Stimulated activated CD8-positive, alpha-beta memory T cell treated with anti-CD3 and anti-CD28 coated beads, Interleukin-15, amount 100 ng/mL, for 4 hours (primary cell): ENCODE results near the gene METRNL.
"Not testable (repeated sequence)": the region's sequence is repeated elsewhere in the genome, so short reads cannot be mapped to it uniquely, and the experiment has no call there.

Source experiments
- DNase-seq, 2 donors: peaks; one replicate each; pipeline ENCODE4 v3.0.0-alpha.2; 2020; ENCODE audit warnings: low read depth in 2 of 2

Gene METRNL

DNA sequence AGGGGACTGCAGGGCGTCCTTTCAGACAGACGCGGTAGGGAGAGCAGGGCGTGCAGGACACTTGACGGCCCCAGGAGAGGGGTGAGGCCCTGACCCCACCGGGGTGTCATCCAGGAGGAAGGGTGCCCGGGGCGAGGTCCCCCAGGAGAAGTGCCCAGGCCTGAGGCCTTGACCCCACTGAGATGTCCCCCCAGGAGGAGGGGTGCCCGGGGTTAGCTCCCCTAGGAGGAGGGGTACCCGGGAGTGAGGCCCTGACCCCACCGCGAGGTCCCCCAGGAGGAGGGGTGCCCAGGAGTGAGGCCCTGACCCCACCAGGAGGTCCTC, 27.2 kb upstream of the METRNL start:
- DNase-seq, result no peak

DNA sequence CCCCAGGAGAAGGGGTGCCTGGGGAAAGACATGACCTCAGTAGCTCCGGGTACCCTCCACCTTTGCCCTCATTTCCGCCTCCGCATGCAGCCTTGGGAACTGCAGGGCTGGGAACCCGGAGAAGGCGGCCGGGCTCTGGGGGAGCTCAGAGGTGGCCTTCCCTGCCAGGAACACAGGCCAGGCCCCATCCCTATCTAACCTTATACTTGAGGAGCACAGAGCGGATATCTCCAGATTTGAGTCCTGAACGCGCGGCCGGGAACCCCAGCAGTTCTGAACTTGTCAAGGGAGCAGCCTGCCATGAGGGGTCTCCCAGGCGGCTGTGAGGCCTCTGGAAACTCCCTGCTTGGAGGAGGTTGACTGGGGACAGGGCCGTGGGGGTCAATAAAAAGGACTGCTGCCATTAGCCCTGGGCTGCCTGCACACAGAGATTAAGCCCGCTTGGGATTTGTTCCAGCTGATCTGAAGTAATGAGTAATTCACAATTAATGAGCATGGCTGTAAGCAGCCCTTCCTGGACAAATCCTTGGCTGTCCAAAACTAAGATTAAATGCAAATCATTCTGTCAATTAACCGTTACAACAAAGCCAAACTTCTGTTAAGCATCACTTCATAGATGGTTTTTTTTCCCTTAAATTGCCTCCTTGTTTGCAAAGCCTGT, 26.3 kb upstream of the METRNL start:
- no peak for DNase-seq

DNA sequence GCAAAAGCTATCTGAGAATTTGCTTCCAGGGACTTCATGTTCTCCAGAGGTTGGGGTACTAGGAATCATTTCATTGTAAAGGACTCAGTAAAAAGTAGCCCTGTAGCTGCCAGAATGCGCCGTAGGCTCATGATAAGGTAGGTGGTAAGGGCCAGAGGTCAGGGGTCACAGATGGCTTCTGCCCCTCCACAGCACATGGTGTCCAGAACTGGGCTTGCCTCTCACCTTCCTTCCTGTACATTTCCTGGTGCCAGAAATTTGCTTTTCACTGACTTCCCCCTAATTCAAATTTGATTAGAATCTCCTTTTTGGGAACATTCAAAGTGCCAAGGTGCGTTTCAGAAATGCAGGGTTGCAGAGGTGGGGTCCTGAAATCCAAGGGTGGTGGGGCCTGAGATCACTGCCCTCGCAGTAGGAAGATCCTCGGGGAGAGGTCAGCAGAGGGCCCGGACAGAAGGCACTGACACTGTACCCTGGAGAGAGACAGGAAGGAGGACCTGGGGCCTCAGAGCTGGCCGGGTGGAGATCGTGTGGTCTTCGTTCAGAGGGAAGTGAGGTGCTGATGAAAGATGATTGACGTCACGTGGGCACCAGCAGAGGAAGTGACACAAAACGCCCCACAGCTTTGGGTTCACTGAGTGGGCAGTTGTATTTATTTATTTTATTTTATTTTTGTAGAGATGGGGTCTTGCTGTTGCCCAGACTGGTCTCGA, 25.5 kb upstream of the METRNL start:
- DNase-seq, result peak in 1 of 2 donors; percentile 29

DNA sequence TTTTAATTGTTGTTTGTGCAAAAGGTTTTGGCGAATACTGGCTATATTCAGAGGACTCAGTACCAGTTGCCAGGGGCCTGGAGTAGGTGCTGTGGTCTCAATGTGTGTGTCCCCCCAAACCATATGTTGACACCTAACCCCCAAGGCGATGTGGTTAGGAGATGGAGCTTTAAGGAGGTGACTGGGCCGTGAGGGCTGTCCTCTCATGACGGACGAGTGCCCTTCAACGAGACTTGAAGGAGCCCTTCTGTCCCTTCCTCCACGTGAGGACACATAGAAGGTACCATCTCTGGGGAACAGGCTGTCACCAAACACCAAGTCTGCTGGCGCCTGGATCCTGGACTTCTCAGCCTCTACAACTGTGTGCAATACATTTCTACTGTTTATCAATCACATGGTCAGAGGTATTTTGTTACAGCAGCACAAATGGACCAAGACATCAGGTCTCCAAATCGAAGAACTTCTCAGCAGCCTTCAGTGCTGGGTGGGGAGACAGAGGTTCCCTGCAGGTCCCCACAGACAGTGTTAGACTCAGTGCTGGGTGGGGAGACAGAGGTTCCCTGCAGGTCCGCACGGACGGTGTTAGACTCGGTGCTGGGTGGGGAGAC, 24.8 kb upstream of the METRNL start:
- DNase-seq, result no peak

DNA sequence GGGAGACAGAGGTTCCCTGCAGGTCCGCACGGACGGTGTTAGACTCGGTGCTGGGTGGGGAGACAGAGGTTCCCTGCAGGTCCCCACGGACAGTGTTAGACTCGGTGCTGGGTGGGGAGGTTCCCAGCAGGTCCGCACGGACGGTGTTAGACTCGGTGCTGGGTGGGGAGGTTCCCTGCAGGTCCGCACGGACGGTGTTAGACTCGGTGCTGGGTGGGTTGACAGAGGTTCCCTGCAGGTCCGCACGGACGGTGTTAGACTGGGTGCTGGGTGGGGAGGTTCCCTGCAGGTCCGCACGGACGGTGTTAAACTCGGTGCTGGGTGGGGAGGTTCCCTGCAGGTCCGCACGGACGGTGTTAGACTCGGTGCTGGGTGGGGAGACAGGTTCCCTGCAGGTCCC, 24.2 kb upstream of the METRNL start:
- not testable (repeated sequence) for DNase-seq

DNA sequence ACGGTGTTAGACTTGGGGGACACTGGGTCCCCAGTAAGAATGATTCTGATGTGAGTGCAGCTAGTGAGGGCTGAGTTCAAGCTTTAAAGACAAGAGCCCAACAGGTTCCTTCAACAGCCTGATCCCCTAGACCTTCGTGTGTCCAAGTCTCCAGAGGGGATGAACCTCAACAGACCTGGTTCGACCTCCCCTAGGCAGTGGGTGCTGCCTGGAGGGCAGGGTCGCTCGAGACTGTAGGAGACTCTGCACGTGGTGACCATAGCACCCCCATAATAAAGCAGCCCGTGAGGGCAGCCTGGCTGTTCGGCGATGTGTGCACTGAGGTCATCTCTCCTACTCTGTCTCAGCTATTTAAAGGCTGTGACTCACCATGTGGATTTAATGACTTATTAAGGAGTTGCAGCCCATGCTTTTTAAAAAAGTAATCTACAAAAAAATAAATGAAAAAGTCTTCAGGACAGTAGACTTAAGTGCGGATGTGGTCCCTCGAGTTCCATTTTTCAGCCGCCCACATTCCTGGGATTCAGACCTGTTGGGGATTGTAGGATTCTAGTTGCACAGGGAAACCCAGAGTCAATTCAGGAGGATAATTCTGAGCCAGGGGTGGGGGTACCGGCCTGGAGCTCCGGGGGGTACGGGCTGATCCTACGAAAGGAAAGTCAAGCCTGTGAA, 23.4 kb upstream of the METRNL start:
- no peak for DNase-seq

DNA sequence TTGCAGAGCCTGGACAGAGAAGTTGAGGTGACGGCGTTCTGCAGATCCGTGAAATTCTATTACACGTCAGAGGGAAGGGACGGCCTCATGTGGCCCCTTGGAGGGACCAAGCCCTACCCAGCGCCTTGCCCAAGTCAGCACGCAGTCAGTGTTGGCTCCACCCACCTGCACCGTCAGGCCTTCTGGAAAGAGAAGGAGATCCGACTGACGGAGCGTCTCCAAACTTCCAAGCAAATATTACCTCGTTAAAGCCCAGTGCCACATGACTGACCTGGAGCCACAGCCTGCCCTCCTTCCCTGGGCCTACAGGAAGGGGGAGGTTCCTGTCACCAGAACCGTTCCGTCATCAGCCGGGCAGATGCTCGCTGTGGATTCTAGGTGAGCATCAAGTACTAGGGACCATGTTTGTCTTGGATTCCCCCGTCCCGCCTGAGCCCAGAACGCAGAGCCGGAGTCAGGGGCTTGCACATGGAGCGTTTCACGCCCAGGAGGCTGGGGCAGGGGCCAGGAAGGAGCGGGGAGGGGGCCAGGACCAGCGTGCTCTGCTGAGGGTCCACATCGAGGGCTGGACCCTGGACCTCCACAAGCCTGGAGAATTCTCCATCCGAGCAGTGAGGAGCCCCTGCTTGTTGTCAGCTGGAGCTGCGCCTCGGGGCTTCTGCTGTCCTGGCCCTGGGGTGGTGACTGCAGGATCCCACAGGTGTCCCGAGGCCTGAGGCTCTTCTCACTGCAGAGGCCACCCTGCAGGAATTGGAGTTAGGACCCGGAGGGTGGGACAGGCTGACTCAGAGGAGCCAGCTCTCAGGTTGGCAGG, 22.6 kb upstream of the METRNL start:
- no peak for DNase-seq

DNA sequence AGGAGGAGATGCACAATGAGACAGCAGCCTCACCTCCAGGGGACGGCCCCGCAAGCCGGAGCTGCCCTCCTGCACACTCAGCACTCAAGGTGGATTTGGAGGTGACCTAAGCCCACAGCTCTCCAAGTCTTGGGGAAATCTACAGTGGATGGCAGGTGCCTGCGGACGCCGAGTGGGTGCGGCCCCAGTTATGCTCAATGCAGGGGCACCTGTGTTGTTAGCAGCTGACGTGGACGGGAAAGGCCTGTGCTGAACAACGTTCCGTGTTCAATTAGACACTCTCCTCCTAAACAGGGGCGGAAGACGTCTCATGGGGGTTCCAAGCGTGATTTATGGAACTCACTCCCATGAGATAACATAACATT, 22.0 kb upstream of the METRNL start:
- no peak for DNase-seq

DNA sequence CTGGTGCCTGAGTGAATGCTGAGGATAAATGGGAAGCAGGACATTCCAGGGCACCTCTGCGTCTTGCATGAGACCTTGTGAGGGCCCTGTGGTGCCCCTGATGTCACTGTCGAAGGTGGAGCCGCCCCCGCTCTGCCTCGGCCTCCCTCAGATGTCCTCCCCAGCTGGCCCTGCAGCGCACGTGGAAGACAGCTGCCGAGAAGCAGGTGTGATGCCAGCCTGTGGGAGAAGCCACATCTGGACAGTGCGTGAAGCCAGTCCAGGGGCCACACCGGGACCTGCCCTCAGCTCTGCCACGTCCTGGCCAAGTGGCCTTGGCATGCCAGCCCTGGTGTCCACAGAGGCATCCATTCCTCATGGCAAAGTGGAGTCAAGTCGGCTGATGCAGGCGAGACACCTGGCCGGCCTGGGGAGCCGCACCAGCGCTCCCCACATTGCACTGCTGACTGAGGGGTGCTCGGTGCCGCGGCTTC, 21.6 kb upstream of the METRNL start:
- no peak for DNase-seq

DNA sequence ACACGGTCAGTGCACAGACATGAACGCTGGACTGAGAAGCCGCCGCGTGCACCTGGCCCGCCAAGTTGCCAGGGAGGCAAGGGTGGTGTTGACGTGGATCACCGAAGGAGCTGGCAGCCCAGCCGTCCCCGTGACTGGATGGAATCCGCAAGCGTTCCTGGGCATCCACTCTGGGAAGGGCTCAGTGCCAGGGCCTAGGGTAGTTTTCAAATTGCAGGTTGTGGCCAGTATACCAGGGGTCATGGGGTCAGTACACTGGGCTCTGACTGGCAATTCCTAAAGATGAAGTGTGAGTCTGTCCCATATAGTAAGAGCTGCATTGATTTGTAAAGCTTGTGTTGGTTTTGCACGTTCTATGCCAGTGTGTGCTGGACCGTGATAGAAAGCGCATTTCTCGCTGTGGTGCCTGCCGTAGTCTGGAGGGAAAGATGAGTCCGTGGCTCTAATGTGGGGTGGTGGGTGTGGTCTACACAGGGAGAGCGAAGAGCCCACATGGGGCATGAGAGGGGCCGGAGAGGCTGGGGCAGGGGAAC, 21.1 kb upstream of the METRNL start:
- DNase-seq, result no peak

DNA sequence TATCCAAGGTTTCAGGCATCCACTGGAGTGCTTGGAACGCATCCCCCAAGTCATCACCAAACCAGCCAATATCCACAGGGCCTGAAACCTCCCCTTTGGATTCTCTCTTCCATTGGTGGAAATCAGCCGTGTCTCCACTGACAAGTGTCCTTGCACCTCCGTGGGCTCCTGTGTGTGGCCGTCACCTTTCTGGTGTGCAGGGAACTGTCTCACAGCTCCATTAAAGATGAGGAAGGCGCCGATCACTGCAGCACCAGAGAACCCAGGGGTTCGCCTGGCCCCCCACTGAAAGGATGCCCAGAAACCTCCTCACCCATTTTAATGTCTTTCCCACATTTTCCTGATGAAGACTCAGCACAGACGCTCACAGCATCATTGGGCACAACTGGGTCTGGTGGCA, 17.8 kb upstream of the METRNL start:
- no peak for DNase-seq

DNA sequence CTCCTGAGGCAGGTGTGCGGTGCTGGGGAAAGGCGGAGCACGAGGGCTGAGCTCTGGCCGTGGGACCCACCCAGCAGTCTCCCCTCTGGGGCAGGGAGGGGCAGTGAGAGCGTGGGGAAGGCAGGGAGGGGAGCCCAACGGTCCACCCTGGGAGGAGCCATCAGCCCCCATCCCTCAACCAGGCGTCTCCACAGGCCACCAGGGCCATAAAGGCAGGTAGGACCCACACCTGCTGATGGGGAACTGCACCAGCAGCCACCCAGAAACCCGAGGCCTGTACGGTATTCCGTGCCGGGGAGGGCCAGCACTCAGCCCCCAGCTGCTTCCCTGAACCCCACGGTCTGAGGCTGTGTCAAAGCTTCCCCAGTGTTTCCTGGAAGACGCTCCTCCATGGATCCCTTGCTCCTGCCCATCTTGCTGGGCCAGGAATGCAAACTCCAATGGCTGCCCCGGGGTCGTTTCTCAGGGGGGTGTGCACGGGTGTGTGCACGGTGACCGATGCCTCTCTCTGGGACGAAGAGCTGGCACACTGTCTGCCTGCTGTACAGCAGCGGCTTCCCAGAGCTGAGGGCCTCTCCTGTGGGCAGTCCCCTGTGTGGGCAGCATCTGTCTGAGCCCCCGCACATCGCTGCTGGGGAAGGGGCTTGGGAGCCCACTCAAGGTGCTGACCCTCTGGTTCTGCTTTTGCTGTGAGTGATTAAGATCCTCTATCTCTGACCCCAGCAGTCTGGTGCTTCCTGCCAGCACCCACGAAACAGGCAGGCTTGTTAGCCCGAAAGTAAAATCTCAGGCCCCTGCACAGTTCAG, 17.2 kb upstream of the METRNL start:
- DNase-seq, result no peak

DNA sequence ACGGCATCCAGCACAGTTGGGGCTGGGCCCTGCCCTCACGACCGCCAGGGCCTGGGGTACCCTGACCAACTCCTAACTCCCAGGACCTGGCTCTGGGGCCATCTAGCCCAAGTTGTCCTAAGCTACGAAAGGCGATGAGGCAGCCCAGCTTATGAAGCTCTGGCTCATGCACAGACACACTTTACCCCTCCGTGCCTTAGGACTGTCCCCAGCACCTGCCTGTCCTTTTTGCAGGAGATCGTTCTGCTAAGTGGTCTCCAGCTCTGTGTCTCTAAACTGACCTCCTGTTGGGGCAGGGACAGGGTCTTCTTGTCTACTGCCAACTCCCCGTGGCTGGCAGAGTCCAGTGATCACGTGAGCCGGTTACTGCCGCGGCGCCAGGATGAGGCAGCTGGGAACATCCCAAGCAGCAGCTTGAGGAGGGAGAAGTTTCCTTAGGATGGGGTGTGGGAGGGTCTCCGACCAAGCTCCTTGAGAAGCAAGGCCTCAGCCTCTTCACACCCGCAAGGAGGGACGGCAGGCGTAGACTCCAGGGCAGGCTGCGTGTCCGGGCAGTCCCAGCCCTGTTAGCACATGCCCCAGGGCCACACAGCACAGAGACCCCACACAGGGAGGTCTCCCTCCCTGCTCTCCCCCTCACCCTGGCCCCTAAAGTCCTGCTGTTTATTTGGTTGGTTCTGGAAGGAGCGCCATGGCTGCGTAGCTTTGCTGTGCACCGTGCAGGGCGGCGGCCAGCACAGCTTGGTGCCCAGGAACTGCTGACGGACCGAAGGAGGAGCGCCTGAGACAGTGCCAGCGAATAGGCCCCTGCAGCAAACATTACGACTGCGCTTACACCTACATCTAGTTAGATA, 16.4 kb upstream of the METRNL start:
- DNase-seq, result no peak

DNA sequence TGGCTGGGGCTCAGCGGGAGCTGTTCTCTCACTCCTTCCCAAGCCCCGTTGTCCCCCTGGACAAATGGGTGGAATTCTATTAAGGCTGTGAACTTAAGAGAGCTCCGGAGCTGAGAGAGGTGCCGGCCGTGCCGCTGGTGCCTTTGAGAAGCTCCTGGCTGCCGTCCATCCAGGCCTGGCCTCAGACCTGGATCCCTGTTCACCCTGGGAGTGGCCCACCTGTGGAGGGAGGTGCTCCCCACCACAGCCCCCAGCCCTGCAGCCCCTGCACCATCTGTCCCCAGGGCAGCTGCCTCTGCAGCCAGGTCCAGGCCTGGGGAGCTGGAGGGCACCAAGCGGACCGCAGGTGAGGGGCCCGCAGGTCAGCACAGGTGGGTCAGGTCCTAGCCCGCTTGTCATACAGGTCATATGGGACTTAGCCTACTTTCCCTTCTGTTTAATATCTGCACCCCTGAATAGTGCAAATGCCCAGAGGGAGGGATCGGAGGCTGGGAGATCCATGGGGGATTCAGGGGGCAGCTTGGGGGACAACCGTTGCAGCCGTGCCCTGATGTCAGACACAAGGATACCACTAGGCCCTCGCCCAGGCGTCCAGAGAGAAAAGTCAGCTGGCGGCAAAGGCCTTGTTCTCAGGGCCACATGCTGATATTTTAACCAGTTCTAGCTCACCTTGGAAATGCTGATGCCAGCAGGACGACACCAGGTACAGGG, 15.2 kb upstream of the METRNL start:
- no peak for DNase-seq

DNA sequence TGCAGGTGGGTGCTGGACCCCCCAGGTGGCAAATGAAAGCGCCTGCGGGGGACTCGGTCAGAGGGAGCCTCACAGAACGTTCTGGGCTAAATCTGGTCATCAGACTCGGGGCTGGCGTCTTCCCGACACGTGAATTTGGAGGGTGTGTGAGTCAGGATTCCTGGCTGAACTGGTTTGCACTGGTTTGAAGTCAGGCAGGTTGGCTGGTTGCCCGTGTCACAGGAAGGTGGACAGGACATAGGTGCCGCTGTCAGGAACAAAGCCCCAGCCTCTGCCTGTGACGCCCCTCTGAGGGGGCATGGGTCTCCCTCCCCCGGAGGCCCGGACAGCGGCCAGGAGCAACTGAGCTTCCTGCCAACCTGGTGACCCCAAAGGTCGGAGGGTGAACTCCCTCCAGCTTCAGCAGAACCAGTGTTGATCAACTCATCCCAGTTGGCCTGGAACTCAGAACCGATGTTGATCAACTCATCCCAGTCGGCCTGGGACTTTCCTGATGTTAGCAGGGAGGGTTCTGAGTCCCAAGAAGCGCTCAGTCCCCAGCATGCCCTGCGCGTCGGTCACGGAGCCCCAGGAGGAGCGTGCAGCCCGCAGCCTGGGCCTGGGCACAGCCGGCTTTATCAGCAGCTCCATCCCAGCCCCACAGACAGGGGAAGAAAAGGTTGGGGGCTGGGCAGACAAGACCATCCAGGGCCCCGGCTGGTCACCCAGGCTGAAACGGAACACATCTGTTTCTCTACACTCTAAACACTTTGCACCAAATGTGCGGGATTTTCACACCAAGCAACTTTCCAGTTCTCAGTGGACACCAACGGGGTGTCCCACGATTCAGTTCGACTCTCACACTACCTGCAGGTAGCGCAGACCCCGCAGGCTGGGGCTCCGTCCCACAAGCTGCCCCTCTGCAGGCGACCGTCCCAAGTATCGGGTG, 14.4 kb upstream of the METRNL start:
- no peak for DNase-seq

DNA sequence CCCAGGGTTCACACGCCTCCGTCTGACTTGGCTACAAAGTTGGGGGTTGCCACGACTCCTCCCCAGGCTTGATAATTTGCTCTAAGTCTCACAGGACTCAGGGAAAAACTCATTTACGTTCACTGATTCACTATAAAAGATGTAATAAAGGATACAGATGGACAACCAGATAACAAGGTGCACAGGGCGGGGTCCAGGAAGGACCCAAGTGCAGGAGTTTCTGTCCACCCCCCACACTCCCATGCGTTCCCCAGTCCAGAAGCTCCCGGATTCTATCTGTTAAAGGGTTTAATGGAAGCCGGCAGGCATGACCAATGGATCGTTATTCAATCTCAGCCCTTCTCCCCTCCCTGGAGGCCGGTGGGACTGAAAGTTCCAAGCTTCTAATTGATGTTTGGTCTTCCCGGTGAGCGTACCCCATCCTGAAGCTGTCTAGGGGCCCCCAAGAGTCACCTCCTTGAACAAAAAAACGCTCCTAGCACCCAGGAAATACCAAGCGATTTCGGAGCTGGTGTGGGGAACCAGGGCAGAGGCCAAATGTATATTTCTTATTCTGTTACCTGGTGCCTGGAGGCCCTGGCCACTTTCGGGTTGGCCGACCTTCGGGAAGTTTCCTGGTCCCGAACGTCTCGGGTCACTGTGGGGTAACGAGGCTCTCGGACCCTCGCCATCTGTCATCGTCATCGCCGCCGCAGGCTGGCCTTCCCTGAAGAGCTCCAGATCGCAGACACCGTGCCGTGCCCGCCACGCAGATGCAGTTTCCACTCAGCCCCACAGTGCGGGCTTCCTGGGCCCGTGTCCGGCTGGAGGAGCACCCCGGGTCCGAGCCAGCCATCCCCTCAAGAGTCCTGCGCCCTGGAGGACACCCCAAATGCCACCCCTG, 13.5 kb upstream of the METRNL start:
- DNase-seq, result no peak

DNA sequence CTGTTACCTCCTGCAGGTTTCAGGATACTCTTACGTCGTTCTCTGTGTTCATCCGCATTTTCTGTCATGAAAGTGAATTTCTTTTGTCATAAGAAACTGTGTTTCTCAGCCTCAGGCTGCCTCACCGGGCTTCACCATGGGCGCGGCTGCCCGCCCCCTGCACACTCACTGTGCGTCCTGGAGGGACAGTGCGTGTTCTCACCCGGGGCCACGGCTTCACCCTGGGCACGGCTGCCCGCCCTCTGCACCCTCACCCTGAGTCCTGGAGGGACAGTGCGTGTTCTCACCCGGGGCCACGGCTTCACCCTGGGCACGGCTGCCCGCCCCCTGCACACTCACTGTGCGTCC, 12.9 kb upstream of the METRNL start:
- not testable (repeated sequence) for DNase-seq
